Cardiac fibroblast (primary cell): ENCODE measurements around the gene NOC2L.

Experiments
- DNase-seq, 2 donors: peaks; one replicate each; pipeline versions ENCODE4 v3.0.0 to v3.0.0-alpha.2; 2010; ENCODE audit warnings: low read depth in 2 of 2
- H3K4me3 ChIP-seq, 2 donors: replicated peaks in 1 of 2; 1 replicate in 1 of 2; 2 replicates in 1 of 2; pipeline ENCODE4 v1.5.1; 2011; ENCODE audit warnings: low read depth in 2 of 2, low read length in 2 of 2, mild to moderate bottlenecking in 2 of 2, moderate library complexity in 1 of 2
- TF ChIP-seq, protein P1 (sequence below): IDR thresholded peaks from one replicate; pipeline ENCODE4 v1.5.1; 2011; ENCODE audit warnings: low read depth, mild to moderate bottlenecking, low read length, inconsistent platforms

The NOC2L gene

DNA sequence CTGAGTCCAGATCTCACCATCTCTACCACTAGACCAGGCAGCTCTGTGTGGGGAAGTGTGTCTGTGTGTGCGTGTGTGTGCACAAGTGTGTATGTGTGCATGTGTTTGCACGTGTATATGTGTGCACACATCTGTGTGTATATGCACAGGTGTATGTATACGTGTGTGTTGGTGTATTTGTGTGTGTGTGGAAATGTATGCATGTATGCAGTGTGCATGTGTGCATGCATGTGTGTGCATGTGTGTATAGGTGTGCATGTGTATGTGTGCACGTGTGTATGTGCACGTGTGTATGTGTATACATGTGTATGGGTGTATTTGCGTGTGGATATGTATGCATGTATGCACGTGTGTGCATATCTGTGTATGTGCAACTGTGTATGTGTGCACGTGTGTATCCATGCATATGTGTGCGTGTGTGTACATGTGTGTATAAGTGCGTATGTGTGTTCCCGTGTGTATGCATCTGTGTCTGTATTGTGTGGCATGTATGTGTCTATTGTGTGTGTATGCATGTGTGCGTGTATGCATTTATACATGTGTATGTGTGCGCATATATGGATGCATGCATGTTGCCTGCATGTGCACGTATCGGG is 10.3 kb upstream of the NOC2L start:
- no peak for DNase-seq
- H3K4me3 ChIP-seq, result no peak overlapping the region
- TF ChIP-seq, protein P1, sequence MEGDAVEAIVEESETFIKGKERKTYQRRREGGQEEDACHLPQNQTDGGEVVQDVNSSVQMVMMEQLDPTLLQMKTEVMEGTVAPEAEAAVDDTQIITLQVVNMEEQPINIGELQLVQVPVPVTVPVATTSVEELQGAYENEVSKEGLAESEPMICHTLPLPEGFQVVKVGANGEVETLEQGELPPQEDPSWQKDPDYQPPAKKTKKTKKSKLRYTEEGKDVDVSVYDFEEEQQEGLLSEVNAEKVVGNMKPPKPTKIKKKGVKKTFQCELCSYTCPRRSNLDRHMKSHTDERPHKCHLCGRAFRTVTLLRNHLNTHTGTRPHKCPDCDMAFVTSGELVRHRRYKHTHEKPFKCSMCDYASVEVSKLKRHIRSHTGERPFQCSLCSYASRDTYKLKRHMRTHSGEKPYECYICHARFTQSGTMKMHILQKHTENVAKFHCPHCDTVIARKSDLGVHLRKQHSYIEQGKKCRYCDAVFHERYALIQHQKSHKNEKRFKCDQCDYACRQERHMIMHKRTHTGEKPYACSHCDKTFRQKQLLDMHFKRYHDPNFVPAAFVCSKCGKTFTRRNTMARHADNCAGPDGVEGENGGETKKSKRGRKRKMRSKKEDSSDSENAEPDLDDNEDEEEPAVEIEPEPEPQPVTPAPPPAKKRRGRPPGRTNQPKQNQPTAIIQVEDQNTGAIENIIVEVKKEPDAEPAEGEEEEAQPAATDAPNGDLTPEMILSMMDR, result no peak

DNA sequence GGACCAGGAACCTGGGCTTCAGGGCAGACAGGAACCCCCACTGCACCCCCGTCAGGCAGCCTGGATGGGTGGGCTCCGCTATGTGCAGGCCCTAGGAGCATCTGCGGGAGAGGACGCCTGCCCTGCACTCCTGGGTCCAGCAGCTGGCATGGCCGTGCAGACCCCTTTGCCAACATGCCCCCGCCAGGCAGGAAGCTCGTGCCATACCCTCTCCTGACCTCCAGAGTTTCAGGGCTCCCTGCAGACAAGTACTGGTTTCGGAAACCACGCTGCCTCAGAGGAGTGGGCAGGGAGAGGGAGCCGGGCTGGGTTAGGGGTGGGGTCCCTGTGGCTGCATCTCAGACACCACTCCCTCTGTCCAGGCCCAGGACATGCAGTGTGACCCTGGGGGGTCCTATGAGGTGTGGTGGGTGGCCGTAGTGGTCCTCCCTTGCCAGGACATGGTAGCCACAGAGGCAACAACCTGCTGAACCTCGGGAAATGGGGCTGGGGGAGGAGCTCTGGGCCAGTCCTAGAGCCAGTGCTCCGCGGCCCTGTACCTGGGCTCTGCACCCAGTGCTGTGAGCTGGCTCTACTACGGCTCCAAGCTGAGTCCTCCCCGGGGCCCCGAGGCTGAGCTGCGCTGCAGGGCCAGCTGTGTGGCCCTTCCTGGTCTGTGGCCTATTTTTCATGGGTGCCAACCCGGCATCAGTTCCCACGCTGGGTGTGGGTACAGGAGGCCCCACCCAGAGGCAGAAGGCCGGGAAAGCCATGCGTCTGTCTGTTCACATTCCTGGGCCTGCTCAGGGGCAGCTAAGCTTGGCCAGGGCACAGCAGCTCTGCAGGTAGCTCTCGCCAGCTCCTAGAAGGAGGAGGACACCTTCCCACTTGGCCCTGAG is 8.6 kb upstream of the NOC2L start:
- no peak for DNase-seq
- H3K4me3 ChIP-seq, result no peak overlapping the region
- TF ChIP-seq, protein P1, result no peak

DNA sequence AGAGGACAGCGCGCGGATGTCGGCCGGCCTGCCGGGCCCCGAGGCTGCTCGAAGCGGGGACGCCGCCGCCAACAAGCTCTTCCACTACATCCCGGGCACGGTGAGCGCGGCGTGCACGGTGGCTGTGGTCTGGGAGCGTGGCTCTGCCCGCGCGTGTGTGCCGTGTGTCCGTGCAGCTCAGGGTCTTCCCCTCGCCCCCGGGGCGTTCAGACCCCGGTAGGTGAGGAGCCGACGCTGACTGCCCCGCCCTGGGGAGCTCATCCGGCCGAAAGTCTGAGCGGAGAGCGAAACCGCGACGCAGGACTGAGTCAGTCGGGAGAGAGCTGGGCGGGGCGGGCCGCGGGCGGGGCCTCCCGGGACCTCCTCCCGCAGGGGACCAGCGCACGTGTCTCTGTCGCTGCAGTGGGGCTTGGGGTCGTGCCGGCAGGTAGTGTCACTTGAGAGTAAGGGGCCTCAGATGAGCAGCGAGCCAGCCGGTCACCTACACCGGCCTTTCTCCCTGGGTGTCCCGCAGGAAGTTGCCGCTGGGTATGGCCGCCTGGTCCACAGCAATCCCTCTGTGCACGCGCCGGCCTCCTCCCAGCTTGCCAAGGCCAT is 7.7 kb upstream of the NOC2L start:
- peak; percentile 57 to 69 for DNase-seq
- H3K4me3 ChIP-seq, result peak overlapping the region; percentile 62 to 68
- TF ChIP-seq, protein P1, result no peak

DNA sequence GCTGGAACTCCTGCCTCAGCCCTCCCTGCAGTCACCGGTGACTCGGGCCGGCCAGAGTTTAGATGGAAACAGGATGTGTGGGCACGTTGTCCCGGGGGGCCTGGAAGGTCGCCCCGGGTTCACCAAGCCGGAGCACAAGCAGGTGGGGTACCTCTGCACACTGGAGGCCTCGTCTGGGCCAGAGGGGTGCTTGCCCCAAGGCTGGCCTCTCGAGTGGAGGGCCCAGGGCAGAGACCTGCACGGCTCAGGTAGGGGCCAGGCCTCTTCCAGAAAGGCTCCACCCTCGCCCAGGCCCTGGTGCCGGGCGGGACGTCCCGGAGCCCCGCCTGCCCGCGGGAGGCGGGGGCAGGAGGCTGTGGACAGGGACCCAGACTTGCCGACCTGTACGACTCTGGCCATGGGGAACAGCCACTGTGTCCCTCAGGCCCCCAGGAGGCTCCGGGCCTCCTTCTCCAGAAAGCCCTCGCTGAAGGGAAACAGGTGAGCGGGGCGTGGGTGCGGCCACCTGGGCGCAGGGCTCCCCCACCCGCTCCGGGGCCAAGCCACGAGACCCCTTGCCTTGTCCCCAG is 7.2 kb upstream of the NOC2L start, which contains the start of gene PLEKHN1:
Gene PLEKHN1 (plus strand): TSS at position 348 of the 569 bp plus-strand sequence. CDS start 50 bp downstream, at position 398.
- TF ChIP-seq, protein P1, result no peak
- H3K4me3 ChIP-seq, result peak within 1 kb of the TSS; percentile 62 to 68
- peak in 1 of 2 donors; percentile 62 for DNase-seq

DNA sequence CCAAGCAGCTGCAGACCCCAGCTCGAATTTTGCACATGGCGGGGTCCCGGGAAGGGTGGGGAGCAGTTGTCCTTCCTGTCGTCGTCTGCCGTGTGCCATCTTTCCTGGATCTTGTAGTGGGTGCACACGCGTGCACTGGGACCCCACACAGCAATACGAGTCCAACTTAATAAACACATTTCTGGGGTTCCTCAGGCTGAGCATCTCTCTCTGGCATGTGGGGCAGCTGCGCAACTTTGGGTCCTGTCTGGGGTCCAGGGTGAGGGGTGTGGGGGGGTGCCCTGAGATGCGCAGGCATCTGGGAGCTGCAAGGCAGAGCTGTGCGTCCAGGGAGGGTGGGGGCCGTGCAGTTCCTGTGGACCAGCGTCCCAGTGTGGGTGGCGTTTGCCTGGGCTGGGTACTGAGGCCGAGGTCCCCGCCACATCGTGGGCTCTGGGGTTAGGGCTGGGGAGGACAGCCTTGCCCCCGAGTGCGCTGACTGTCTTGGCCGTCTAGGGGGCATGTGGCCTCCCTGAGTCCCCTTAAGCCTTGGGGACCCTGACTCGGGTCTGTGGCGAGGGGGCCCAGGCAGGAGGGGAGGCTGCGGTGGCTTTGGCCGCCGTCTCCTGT is 6.6 kb upstream of the NOC2L start:
- peak overlapping the region in 1 of 2 donors; percentile 68 for H3K4me3 ChIP-seq
- DNase-seq, result no peak
- TF ChIP-seq, protein P1, result no peak

DNA sequence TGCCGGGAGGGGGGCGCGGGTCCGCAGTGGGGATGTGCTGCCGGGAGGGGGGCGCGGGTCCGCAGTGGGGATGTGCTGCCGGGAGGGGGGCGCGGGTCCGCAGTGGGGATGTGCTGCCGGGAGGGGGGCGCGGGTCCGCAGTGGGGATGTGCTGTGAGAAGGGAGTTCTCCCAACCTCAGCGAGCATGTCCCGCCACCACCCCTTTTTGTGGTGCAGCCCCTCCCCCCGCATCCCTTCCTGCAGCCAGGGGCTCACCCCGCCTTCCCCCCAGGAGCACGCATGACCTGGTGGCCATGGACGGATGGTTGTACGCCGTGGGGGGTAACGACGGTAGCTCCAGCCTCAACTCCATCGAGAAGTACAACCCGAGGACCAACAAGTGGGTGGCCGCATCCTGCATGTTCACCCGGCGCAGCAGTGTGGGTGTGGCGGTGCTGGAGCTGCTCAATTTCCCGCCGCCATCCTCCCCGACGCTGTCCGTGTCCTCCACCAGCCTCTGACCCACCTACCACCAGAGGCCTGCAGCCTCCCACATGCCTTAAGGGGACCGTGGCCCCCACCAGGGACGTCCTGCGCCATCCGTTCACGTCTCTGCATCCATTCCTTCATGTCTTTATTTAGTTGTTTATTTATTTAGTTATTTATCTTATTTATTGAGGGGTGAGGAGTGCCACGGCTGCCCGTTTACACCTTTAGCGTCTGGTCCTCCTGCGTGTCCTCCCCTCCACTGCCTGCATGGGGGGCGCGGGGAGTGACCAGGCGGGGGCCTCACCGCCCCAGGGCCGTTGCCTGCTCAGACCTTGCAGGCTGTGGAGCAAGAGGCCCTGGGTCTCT is 5.9 kb upstream of the NOC2L start:
- no peak overlapping the region for H3K4me3 ChIP-seq
- TF ChIP-seq, protein P1, result no peak
- DNase-seq, result no peak
